Mucosa of stomach (tissue), 1 donor: Measurements from ENCODE around the gene EHBP1.

ENCODE experiments used
- H3K27me3 ChIP-seq: one replicate; pipeline ENCODE4 v1.7.0; 2013; ENCODE audit warnings: mild to moderate bottlenecking, low read length; ENCODE audit not compliant: control insufficient read depth, insufficient read depth
- H3K36me3 ChIP-seq: one replicate; pipeline ENCODE4 v1.7.0; 2013; ENCODE audit warnings: low read length; ENCODE audit not compliant: control insufficient read depth, insufficient read depth
- H3K4me1 ChIP-seq: one replicate; pipeline ENCODE4 v1.7.0; 2013; ENCODE audit warnings: mild to moderate bottlenecking, low read length; ENCODE audit not compliant: control insufficient read depth, insufficient read depth
- H3K4me3 ChIP-seq: one replicate; pipeline ENCODE4 v1.7.0; 2013; ENCODE audit warnings: low read length
- H3K9ac ChIP-seq: one replicate; pipeline ENCODE4 v1.7.0; 2013; ENCODE audit warnings: mild to moderate bottlenecking, low read length, moderate library complexity
- H3K9me3 ChIP-seq: one replicate; pipeline ENCODE4 v1.7.0; 2013; ENCODE audit warnings: mild to moderate bottlenecking, low read length, moderate library complexity; ENCODE audit not compliant: control insufficient read depth
- donor health status: Pancreatic carcinoma.

EHBP1 gene

GRCh38 chr2:63057249-63058143 lies 352.0 kb downstream of the EHBP1 start:
- Histone ChIP-seq H3K36me3 (no peaks in the 10 kb centered on the region), H3K9me3 (no peaks in the 10 kb centered on the region), H3K9ac (no peak overlapping the region), H3K4me3 (no peak overlapping the region), H3K4me1 (peaks cover 39% of the 10 kb centered on the region), H3K27me3 (peaks cover 97% of the 10 kb centered on the region)

GRCh38 chr2:63058144-63058920 lies 352.8 kb downstream of the EHBP1 start:
- Histone ChIP-seq H3K4me3 (no peak overlapping the region), H3K9me3 (no peaks in the 10 kb centered on the region), H3K36me3 (no peaks in the 10 kb centered on the region), H3K9ac (no peak overlapping the region), H3K4me1 (peaks cover 39% of the 10 kb centered on the region), H3K27me3 (peaks cover 94% of the 10 kb centered on the region)

- H3K9me3 ChIP-seq: no peaks in the 10 kb centered on the region
- peaks cover 94% of the 10 kb centered on the region for H3K27me3 ChIP-seq
- H3K36me3 ChIP-seq: no peaks in the 10 kb centered on the region
- no peak overlapping the region for H3K4me3 ChIP-seq
- H3K4me1 ChIP-seq: peaks cover 32% of the 10 kb centered on the region
- no peak overlapping the region for H3K9ac ChIP-seq
These were observed 353.6 kb downstream of the EHBP1 start for GRCh38 chr2:63058921-63059792.

GRCh38 chr2:63059793-63060471 lies 354.4 kb downstream of the EHBP1 start:
- H3K4me1 ChIP-seq: peaks cover 27% of the 10 kb centered on the region
- no peak overlapping the region for H3K4me3 ChIP-seq
- H3K9me3 ChIP-seq: no peaks in the 10 kb centered on the region
- H3K9ac ChIP-seq: no peak overlapping the region
- peaks cover 90% of the 10 kb centered on the region for H3K27me3 ChIP-seq
- no peaks in the 10 kb centered on the region for H3K36me3 ChIP-seq

- H3K36me3 ChIP-seq: no peaks in the 10 kb centered on the region
- H3K9ac ChIP-seq: no peak overlapping the region
- no peaks in the 10 kb centered on the region for H3K9me3 ChIP-seq
- no peak overlapping the region for H3K4me3 ChIP-seq
- H3K27me3 ChIP-seq: peaks cover 88% of the 10 kb centered on the region
- peaks cover 21% of the 10 kb centered on the region for H3K4me1 ChIP-seq
These were observed 355.0 kb downstream of the EHBP1 start for GRCh38 chr2:63060472-63060991.

- Histone ChIP-seq H3K36me3 (no peaks in the 10 kb centered on the region), H3K4me1 (peaks cover 5% of the 10 kb centered on the region), H3K9me3 (no peaks in the 10 kb centered on the region), H3K9ac (no peak overlapping the region), H3K27me3 (peaks cover 78% of the 10 kb centered on the region), H3K4me3 (no peak overlapping the region)
These were observed 358.7 kb downstream of the EHBP1 start for GRCh38 chr2:63064197-63064596.

- no peaks in the 10 kb centered on the region for H3K36me3 ChIP-seq
- H3K9me3 ChIP-seq: no peaks in the 10 kb centered on the region
- H3K9ac ChIP-seq: no peak overlapping the region
- H3K27me3 ChIP-seq: peaks cover 78% of the 10 kb centered on the region
- H3K4me1 ChIP-seq: no peaks in the 10 kb centered on the region
- H3K4me3 ChIP-seq: no peak overlapping the region
These were observed 359.1 kb downstream of the EHBP1 start for GRCh38 chr2:63064661-63065060.

GRCh38 chr2:63066265-63066664 lies 360.8 kb downstream of the EHBP1 start:
- Histone ChIP-seq H3K4me3 (no peak overlapping the region), H3K36me3 (no peaks in the 10 kb centered on the region), H3K9ac (no peak overlapping the region), H3K9me3 (no peaks in the 10 kb centered on the region), H3K4me1 (no peaks in the 10 kb centered on the region), H3K27me3 (peaks cover 63% of the 10 kb centered on the region)

GRCh38 chr2:63066838-63067237 lies 361.3 kb downstream of the EHBP1 start:
- Histone ChIP-seq H3K36me3 (no peaks in the 10 kb centered on the region), H3K4me1 (no peaks in the 10 kb centered on the region), H3K4me3 (no peak overlapping the region), H3K27me3 (peaks cover 57% of the 10 kb centered on the region), H3K9me3 (no peaks in the 10 kb centered on the region), H3K9ac (no peak overlapping the region)

GRCh38 chr2:63071664-63072063 lies 366.2 kb downstream of the EHBP1 start:
- H3K4me1 ChIP-seq: no peaks in the 10 kb centered on the region
- H3K36me3 ChIP-seq: no peaks in the 10 kb centered on the region
- no peak overlapping the region for H3K9ac ChIP-seq
- peaks cover 25% of the 10 kb centered on the region for H3K27me3 ChIP-seq
- H3K4me3 ChIP-seq: no peak overlapping the region
- no peaks in the 10 kb centered on the region for H3K9me3 ChIP-seq

GRCh38 chr2:63073994-63074393 lies 368.5 kb downstream of the EHBP1 start:
- Histone ChIP-seq H3K9me3 (no peaks in the 10 kb centered on the region), H3K4me3 (no peak overlapping the region), H3K36me3 (no peaks in the 10 kb centered on the region), H3K9ac (no peak overlapping the region), H3K27me3 (peaks cover 8% of the 10 kb centered on the region), H3K4me1 (no peaks in the 10 kb centered on the region)
